GM21367 (cell line): ENCODE measurements around the gene IMP3.
"Not testable (repeated sequence)": the region's sequence is repeated elsewhere in the genome, so short reads cannot be mapped to it uniquely, and the experiment has no call there.

ENCODE experiments used
- ATAC-seq: cut with Tn5 transposase; IDR thresholded peaks from one replicate; pipeline ENCODE4 v1.9.1; 2021; ENCODE audit not compliant: unreplicated experiment

Gene IMP3, protein sequence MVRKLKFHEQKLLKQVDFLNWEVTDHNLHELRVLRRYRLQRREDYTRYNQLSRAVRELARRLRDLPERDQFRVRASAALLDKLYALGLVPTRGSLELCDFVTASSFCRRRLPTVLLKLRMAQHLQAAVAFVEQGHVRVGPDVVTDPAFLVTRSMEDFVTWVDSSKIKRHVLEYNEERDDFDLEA

DNA sequence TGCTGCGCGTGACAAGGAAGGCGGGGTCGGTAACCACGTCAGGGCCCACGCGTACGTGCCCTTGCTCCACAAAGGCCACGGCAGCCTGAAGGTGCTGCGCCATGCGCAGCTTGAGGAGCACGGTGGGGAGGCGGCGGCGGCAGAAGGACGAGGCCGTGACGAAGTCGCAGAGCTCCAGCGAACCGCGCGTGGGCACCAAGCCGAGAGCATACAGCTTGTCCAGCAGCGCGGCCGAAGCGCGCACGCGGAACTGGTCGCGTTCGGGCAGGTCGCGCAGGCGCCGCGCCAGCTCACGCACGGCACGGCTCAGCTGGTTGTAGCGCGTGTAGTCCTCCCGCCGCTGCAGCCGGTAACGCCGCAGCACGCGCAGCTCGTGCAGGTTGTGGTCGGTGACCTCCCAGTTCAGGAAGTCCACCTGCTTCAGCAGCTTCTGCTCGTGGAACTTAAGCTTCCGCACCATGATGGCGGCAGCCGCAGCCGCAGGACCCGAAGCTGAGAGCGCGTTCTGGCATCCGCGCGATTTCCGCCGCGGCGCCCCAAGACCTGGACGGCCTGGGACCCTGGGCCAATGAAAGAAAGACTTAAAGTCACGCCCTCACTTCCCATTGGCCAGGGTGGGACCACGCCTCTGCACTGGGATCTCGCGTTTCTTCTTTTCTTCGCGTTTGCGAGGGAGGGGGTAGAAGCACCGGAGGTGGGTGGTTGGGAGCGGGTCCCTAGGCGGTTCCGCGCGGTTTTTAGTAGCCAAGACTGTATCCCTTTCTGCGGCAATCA lies at the start of gene IMP3:
TSS of gene IMP3 (minus strand) at position 516 of the 774 bp plus-strand sequence. CDS start at position 460, 56 bp downstream.
- ATAC-seq = peak; percentile 84

DNA sequence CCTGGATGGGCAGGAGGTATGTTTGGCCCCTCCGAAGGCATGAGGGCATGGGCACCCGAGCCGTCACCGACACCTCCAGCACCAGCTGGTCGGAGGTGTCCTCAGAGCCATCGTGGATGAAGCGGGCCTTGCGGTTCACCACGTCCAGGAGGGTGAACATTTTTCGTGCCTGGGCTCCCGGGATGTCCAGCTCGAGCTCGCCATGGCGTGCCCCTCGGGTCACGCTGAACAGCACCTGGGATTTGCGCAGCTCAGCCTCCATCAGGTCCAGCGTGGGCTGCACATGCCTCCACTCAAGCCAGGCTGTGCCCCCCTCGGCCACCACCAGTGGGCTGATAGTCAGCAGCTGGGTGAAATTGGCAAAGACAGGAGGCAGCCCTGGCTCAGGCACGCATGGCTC lies 49.4 kb upstream of the IMP3 start:
- not testable (repeated sequence) for ATAC-seq

DNA sequence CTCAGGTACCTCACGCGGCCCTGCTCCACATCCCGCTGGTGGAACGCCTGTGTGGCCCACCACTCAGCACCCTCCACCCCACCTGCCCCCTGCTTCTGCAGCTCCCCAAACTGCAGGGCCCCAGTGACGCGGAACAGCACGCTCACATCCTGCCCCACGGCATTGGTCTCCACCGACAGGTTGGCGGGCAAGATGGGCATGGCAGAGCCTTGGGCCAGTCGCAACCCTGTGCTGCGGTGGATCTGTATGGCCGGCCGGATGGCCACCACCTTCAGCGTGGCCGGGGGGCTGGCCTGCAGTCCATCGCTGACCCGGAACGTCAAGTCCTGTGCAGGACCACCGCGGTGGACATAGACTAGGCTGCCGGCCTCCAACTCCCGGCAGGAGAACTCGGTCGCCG lies 48.8 kb upstream of the IMP3 start:
- ATAC-seq = no peak

DNA sequence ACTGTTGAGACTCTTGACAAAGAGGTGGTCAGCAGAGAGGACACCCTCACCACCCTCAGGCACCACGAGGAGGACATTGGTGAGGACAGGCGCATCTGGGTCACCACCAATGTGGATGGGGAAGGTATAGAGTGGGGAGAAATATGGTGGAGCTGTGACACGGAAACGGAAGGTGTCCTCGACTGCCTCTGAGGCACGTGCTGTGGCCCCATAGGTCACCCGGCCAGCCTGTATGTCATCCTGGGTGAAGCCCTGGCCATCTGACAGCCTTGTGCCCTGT lies 48.2 kb upstream of the IMP3 start:
- no peak for ATAC-seq

DNA sequence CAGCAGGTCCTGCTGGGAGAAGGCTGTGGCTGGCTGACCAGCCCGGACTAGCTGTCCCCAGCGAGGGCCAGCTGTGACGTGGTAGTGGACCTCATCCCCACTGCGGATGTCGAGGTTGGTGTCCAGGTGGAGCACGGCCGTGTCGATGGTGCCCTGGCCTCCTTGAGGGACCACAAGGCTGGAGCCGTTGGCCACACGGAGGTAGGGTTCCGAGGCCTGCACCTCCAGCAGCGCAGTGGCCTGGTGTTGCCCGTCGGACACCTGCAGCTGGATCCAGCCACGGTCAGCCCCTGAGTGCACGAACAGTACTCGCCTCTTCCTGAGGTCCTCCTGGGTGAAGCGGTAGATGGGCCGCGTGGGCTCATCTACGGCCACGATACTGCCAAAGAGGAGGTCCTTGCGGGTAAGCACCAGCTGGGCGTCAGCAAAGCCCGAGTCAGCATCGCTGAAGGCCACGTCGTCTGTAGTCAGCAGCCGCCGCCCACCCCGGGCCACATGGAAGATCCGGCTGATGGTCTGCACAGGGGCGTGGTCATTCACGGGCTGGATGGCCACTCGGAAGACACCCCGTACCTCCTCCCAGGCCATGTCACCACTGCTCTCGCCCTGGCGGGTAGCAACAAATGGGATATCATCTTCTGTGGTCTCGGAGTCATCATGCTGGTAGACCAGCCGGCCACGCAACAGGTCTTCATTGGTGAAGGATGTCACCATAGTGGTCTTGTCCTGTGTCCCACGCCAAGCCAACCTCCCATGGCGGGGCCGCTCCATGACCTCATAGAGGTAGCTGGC lies 47.7 kb upstream of the IMP3 start:
- ATAC-seq = no peak

DNA sequence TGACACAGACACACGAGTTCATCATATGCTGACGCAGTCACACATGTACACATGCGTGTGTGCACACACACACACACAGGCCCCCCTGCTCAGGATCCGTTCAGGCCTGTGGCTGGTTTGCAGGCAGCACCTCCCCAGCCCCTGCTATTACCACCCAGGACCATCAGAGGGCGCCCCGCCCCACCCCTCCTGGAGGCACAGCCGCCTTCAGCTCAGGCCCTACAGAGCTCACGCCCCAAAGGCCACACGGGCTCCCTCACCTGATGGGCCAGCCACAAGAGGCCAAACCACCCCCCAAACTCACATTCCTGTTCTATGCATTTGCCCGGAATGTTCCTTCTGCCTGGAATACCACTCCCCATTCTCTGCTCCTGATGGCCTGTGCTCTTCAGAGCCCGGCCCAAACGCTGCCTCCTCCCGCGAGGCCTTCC lies 46.2 kb upstream of the IMP3 start:
- ATAC-seq = peak; percentile 53

DNA sequence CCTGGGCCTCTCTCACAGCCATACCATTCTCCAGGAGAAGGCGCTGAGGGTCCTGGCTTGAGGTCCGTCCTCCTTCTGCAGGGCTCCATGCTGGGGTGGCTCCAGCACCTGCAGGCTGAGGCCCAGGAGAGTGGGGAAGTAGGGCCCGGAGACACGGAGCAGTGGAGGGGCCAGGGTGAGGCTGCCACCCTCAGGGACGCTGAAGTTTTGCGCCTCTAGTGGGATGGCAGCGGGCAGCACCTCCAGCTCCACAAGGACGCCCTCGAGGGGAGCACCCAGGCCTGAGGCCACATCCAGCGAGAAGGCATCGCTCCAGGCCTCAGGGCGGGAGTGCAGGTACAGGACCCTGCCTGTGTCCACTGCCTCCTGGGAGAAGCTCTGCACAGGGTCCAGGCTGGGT lies 45.2 kb upstream of the IMP3 start:
- no peak for ATAC-seq

DNA sequence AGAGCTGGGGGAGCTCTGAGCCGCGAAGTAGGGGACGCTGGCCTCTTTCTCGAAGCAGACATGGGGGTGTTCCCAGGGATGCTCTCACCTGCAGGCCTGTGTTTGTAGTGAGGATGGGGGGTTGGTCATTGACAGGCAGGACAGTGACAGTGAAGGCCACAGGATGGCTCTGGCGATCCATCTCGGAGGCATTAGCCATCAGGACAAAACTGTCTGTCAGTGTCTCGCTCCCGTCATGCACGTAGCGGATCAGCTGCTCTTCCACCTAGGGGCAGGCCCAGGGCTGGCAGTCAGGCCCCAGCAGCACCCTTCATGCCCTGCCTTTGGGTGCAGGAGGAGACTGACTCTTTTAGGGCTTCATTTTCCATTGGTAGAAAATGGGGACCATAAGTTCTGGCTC lies 44.6 kb upstream of the IMP3 start:
- no peak for ATAC-seq

DNA sequence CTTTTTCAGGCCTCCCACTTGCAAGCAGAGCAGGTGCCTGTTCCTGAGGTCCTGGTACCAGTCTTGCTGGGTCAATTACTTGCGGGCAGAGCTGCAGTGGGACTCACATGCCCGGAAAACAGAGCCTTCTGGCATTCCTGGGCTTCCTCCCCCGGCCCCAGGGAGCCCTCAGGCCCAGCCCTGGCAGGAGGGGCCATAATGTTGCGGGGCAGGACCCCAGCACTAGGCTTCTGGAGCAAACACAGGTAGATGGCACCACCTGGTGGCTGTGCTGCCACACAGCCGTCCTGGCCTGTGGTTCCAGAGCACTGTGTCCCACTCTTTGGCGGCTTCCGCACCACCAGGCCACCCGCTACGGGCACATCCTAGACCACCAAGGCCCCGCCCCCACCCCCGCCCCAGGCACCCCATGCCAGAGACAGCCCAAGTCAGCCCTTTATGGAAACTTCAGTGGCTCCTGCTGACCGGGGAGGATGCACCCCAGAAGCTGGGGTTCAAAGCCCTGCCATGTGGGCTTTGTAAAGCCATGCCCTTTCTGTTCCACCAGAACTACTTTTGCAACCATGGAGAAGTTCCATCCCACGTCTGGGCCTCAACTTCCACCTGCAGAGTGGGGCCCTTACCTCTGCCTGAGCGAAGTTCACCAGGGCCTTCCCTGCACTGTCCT lies 43.8 kb upstream of the IMP3 start:
- ATAC-seq = not testable (repeated sequence)

DNA sequence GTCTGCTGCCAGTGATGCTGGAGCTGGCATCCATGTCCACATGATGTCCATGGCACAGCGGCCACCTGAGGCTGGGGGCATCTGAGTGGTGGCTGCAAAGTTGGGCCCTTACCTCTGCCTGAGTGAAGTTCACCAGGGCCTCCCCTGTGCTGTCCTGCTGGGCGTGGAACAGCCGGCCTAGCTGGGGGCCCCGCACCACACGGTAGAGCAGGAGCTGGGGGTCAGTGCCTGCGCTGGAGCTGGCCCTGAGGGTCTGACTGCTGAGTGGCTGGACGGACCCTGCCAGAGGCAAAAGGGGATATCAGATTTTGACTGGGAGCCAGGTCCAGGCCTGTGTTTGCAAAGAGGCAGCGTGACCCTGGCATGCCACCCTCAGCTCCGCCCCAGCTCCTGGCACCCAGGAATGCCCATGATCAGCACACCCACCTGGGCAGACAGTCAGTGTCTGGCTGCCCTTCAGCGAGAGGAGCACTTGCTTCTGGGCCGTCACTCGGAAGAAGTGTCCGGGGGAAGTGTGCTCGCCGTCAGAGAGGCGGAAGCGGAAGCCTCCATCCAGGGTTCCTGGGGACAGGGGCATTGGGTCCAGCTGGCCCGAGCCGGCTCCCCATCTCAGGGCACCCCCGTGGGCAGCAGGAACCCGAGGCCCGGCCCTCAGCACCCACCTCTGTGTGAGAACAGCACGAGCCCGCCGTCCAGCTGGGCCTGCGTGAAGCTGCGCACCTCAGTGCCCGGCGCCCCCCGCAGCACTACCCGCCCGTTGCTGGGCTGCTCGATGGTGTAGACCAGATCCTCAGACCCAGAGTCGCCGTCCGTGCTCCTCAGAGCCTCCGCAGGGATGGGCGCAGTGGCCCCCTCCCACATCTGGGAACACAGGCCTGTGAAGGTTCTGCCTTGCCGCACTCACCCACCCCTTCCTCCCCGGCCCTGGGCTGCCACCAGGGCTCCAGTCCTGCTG lies 42.4 kb upstream of the IMP3 start:
- no peak for ATAC-seq

DNA sequence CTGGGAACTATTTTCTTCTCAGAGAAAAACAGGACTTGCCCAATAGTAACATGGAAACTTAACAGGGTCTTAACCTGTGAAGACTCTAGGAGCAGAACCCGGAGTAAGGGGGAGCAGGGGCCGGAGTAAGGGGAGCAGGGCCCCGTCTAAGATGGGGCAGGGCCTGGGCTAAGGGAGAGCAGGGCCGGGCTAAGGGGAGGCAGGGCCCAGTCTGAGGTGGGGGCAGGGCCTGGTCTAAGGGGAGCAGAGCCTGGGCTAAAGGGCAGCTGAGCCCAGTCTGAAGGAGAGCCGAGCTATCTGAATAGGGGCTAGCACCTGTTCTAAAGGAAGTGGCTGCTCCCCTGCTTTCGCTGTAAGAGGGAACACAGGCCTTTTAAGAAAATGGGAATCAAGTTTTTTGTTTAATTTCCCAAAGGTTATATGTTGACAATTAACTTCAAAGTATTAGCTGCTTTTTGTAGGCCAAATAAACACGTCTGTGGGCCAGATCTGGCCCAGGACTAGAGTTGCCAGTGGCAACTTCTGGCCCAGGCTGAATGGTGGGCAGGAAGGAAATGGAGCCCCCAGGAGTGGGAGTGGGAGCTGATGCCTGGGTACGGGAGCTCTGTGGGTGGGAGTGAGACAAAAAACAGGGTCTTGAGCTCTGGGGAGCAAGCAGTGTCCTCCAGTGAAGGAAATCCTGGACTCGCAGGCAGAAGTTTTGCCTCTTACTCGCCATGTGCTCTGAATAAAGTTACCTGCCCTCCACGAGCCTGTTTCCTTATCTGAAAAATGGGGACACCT lies 40.2 kb upstream of the IMP3 start:
- no peak for ATAC-seq

DNA sequence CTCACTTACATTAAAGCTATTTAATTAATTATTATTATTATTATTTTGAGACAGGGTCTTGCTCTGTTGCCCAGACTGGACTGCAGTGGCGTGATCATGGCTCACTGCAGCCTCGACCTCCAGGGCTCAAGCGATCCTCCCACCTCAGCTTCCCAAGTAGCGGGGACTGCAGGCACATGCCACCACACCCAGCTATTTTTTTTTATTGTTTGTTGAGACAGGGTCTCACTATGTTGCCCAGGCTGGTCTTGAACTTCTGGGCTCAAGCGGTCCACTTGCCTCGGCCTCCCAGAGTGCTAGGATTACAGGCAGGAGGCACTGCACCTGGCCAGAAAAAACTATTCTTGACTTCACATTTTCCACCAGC lies 38.3 kb upstream of the IMP3 start:
- ATAC-seq = not testable (repeated sequence)

DNA sequence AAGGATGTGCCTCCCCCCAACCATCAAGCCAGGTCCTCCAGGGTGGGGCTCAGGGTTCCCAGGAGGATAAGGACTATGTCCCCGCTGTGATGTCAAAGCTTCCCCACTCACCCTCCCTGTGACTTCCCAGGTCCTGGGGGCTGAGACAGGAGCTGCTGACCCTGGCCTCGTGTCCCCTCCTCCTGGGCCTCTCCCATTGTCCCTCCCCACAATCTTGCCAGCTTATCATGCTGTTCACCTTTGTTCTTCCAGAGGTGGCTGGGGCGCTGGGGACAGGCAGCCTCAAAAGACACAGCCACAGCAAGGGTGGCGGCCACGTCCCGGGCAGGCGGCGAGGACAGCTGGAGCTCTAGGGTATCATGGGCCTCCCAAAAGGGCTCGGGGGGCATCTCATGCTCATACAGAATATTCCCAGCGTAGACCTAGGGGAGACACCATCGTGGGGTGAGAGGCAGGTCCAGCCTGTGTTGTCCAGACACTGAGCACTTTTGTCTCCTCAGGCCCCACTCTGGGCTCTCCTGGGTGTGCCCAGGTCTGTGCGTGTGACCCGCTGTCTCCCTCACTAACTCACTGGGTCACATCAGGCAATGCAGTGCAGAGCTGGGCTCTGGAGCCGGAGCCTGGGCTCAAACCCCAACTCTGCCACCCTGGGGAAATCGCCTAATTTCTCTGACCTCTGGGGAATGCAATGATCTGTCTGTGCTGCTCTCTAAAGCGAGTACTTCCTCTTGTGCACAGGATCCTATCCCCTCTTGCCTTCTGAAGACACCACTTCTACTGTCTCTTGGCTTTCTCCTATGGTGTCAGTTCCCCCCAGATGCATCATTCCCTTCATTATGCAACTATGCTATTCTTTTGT lies 37.7 kb upstream of the IMP3 start:
- ATAC-seq = no peak

DNA sequence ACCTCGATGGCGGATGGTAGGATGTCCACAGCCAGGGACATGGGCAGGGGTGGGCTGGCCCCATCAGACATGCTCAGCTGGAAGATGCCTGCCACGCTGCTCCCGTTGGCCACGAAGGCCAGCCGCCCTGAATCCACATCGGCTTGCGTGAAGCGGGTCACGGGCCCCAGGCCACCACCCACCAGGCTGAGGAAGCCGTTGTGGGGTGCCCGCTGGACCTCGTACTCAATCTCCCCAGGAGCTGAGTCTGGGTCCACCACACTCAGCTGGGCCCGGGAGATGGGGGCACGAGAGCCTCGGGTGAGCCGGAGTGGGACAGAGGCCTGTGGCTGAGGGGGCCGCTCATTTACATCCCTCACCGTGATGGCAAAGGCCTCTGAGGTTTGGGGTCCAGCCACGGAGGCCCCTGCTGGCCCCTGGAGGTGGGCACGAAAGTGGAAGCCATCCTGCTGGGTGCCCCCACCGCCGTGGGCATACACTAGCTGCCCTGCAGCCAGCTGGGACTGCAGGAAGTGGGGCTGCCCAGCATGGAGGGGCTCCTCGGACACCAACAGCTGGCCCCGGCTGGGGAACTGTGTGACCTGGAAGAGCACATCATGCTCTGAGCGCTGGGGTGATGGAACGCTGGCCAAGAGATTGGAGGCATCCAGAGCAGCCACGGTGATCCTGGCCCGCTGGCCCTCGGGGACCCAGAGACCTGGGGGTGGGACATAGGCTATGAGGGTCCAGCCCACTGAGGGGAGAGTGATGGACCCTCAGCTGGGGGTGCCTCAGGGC lies 36.9 kb upstream of the IMP3 start:
- no peak for ATAC-seq

DNA sequence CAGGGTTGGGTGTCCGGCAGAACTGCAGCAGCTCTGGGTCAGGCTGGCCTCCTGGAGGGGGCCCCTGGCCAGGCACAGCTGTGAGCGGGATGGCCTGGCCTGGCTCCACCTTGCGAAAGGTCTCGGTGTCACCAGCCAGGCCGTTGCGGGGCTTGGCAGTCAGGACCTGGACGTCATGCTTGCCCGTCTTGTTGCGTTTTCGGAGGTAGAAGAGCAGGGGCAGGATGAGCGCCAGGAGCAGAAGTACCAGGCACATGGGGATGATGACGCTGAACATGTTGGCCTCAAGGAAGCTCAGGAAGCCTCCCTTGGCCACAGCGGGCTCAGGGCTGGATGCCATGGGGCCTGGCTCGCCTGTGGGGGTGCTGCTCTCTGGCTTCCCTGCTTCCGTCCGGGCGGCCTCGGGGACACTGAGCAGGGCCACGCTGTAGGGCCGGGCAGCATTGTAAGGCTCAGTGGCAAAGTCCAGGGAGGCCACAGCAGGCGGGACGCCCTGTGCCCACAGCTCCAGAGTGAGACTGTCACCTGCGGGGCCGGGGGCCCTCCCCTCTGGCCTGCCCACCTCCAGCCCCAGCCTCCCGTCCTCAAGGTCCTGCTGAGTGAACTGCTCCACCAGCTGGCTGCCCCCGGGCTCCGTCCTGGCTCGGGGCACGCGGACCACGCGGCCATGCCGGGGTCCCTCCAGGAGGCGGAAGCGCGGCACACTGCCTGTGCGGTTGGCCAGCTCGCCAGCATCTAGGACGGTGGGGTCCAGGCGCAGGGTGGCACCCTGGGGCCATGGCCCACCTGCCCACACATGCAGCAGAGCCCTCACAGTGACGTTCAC lies 35.8 kb upstream of the IMP3 start:
- ATAC-seq = no peak

DNA sequence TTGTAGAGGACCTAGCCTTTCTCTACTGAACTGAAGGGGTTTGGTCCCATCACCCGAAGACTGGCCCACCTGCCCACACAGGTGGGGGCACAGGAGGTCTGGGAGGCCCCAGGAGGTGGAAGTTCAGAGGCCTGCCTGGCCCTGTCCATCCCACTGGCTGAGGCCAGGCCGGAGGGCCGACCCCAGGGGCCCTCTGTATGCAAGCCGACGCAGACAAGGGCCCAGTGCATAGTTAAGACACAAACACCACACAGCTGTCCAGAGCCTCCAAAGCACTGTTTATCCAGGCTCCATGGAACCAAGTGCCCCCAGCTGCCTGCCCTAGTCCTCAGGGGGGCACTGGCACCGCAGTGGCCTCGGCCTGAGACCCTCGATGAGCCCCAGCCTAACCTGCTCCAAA lies 34.3 kb upstream of the IMP3 start:
- no peak for ATAC-seq
